ENCODE measurements around the gene GOT1. TPM values are rescaled to one million over a fixed set of nuclear protein-coding genes. Genes with fewer than 3 reads are reported as not detected.

GOT1 gene
- total and polyA plus RNA-seq, 2 of the 8 experiments (the other 6 are each of a cell fraction or from before 2014, with no cell fraction given): 16.7 to 47.0 TPM

GRCh38 chr10:99457813-99458212, 27.4 kb upstream of the GOT1 start:
- no peaks in the 10 kb centered on the region for H3K79me2 ChIP-seq (ENCODE audit: control insufficient read depth in 1 of 2, insufficient read depth in 2 of 2, low read length in 2 of 2)
- H3K4me3 ChIP-seq (ENCODE audit: extremely low read depth in 1 of 4, insufficient read depth in 2 of 4, low read depth in 3 of 4, low read length in 4 of 4): no peak overlapping the region
- no peak overlapping the region for H2BK15ac ChIP-seq (ENCODE audit: low read length)
- H3K4ac ChIP-seq (replicated peaks; ENCODE audit: insufficient read length, low read depth, low read length): no peak overlapping the region
- no peak overlapping the region for H2BK5ac ChIP-seq (ENCODE audit: low read depth, low read length)
- no peak overlapping the region for H2BK120ac ChIP-seq (replicated peaks; ENCODE audit: low read depth, low read length)
- H2BK20ac ChIP-seq (ENCODE audit: low read length): no peak overlapping the region
- POLR2A ChIA-PET (ENCODE audit: partially characterized antibody): no interaction called here
- no peak overlapping the region for H4K8ac ChIP-seq (ENCODE audit: extremely low read depth, insufficient read depth, low read length)
- H3K23ac ChIP-seq (ENCODE audit: insufficient read length): no peak overlapping the region
- no peak overlapping the region for H2BK12ac ChIP-seq (ENCODE audit: low read depth, low read length)
- CTCF ChIA-PET (ENCODE audit: partially characterized antibody): interaction anchor here (1.0 to 2.8 kb wide), 3 partner anchors 12 to 22 kb away, joined by 3 to 11 read pairs (median 3); no protein-coding TSS in a partner anchor
- H2AFZ ChIP-seq (ENCODE audit: low read length): no peak overlapping the region
- H4K91ac ChIP-seq (replicated peaks; ENCODE audit: insufficient read length, low read length): no peak overlapping the region
- H2AK5ac ChIP-seq (ENCODE audit: low read depth, low read length): no peak overlapping the region
- no peak for FAIRE-seq
- H3K23me2 ChIP-seq (ENCODE audit: low read depth, low read length): no peaks in the 10 kb centered on the region; the same call in none of the 2 replicates
- H3K4me2 ChIP-seq (ENCODE audit: insufficient read depth in 1 of 2, low read depth in 2 of 2, low read length in 2 of 2): no peak overlapping the region
- H3K27me3 ChIP-seq (replicated peaks in 1 of 4; ENCODE audit: control insufficient read depth in 3 of 4, extremely low read depth in 1 of 4, insufficient read depth in 3 of 4, low read length in 3 of 4): peaks cover 0 to 1% (median 0%) of the 10 kb centered on the region in 4 experiments; a peak in 1 of 7 replicates
- H3K36me3 ChIP-seq (ENCODE audit: control insufficient read depth in 2 of 4, insufficient read depth in 4 of 4, low read length in 3 of 4): no peaks in the 10 kb centered on the region
- H3K14ac ChIP-seq (ENCODE audit: insufficient read length): no peak overlapping the region
- no peak overlapping the region for H4K5ac ChIP-seq (ENCODE audit: insufficient read length, low read depth, low read length)
- H3K9ac ChIP-seq (replicated peaks in 1 of 4; ENCODE audit: extremely low read depth in 1 of 4, low read depth in 3 of 4, low read length in 3 of 4): no peak overlapping the region
- no peaks in the 10 kb centered on the region for H4K20me1 ChIP-seq (replicated peaks in 1 of 2; ENCODE audit: control insufficient read depth in 1 of 2, insufficient read depth in 2 of 2, low read length in 2 of 2)
- WGBS, 2 experiments (ENCODE audit: extremely low coverage in 1 of 2, insufficient coverage in 1 of 2, insufficient read length in 1 of 2, insufficient replicate concordance in 2 of 2, low coverage in 1 of 2, low lambda C conversion rate in 2 of 2, missing lambda C conversion rate in 1 of 2): 72% methylated on average over 2 of the region's 2 CpGs; no CpG with 5 or more reads in 1 of the 2 experiments
- TF ChIP-seq NANOG (IDR thresholded peaks at IDR 0.05; ENCODE audit: insufficient read depth, low read depth, low read length, poor library complexity, severe bottlenecking) (no peak), JUND (IDR thresholded peaks at IDR 0.05; ENCODE audit: low read length) (no peak), ATF3 (IDR thresholded peaks at IDR 0.05; ENCODE audit: insufficient read depth, low read depth, low read length) (no peak), POU5F1 (IDR thresholded peaks at IDR 0.05; ENCODE audit: low read depth, low read length) (no peak), EZH2 (IDR thresholded peaks at IDR 0.05; ENCODE audit: low read depth, low read length, severe bottlenecking) (no peak), SP2 (IDR thresholded peaks at IDR 0.05; ENCODE audit: low read length) (no peak), RBBP5 (IDR thresholded peaks at IDR 0.05; ENCODE audit: borderline replicate concordance, low read depth, low read length) (no peak), RAD21 (IDR thresholded peaks at IDR 0.05 in 1 of 2, conservative IDR thresholded peaks at IDR 0.05 in 1 of 2; ENCODE audit: low read depth in 2 of 2, low read length in 2 of 2) (no peak), CTCF (IDR thresholded peaks at IDR 0.05; ENCODE audit: control extremely low read depth in 1 of 3, insufficient read depth in 1 of 3, low read depth in 1 of 3, low read length in 3 of 3) (no peak), ZNF274 (IDR thresholded peaks at IDR 0.05; ENCODE audit: borderline replicate concordance, extremely low read depth, low read length) (no peak)
- no peak overlapping the region for H3K18ac ChIP-seq (ENCODE audit: extremely low read depth, low read length)
- no peak overlapping the region for H3K27ac ChIP-seq (ENCODE audit: low read depth, low read length)
- H3K4me1 ChIP-seq (replicated peaks in 1 of 4; ENCODE audit: control insufficient read depth in 3 of 4, insufficient read depth in 4 of 4, low read length in 3 of 4): no peaks in the 10 kb centered on the region
- no peak for DNase-seq (ENCODE audit: low read depth in 1 of 2, low spot score in 2 of 2)
- H3K79me1 ChIP-seq (ENCODE audit: low read depth, low read length): no peaks in the 10 kb centered on the region
- no peak overlapping the region for H3K56ac ChIP-seq (replicated peaks; ENCODE audit: insufficient read length, low read depth, low read length)
- no peaks in the 10 kb centered on the region for H3K9me3 ChIP-seq (ENCODE audit: insufficient read depth in 2 of 2, low read depth in 1 of 2, low read length in 1 of 2)

Measured in H1 (cell line).